Astrocyte of the spinal cord (primary cell): ENCODE results near the gene CHST13.
A peak's percentile ranks its signal among the peaks of the same experiment; 100 is the strongest.

Experiments used
- DNase-seq: peaks from one replicate; pipeline ENCODE4 v3.0.0; 2011; ENCODE audit warnings: low read depth, low spot score
- H3K4me3 ChIP-seq: 2 replicates; pipeline ENCODE4 v1.5.1; 2011; ENCODE audit warnings: low read depth, mild to moderate bottlenecking, low read length, moderate library complexity
- in situ Hi-C: cut with HindIII; loops from 2 replicates; pipeline ENCODE4 v1.10.0; 2017; ENCODE audit warnings: low sequenced_read_pairs
- TF ChIP-seq, protein P1 (sequence below): IDR thresholded peaks from 2 replicates; pipeline ENCODE4 v1.5.1; 2012; ENCODE audit warnings: low read depth, mild to moderate bottlenecking, low read length, inconsistent platforms

CHST13 gene, protein sequence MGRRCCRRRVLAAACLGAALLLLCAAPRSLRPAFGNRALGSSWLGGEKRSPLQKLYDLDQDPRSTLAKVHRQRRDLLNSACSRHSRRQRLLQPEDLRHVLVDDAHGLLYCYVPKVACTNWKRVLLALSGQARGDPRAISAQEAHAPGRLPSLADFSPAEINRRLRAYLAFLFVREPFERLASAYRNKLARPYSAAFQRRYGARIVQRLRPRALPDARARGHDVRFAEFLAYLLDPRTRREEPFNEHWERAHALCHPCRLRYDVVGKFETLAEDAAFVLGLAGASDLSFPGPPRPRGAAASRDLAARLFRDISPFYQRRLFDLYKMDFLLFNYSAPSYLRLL

GRCh38 chr3:126523745-126524428, at the start of gene CHST13:
TSS of gene CHST13 (plus strand) at chr3:126524155. CDS start at chr3:126524333, 178 bp downstream.
- TF ChIP-seq, protein P1, sequence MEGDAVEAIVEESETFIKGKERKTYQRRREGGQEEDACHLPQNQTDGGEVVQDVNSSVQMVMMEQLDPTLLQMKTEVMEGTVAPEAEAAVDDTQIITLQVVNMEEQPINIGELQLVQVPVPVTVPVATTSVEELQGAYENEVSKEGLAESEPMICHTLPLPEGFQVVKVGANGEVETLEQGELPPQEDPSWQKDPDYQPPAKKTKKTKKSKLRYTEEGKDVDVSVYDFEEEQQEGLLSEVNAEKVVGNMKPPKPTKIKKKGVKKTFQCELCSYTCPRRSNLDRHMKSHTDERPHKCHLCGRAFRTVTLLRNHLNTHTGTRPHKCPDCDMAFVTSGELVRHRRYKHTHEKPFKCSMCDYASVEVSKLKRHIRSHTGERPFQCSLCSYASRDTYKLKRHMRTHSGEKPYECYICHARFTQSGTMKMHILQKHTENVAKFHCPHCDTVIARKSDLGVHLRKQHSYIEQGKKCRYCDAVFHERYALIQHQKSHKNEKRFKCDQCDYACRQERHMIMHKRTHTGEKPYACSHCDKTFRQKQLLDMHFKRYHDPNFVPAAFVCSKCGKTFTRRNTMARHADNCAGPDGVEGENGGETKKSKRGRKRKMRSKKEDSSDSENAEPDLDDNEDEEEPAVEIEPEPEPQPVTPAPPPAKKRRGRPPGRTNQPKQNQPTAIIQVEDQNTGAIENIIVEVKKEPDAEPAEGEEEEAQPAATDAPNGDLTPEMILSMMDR, result no peak
- H3K4me3 ChIP-seq, result peak within 1 kb of the TSS; percentile 18
- in situ Hi-C loops, result no loop called here
- DNase-seq, result peak; percentile 8

GRCh38 chr3:126474498-126475412, 49.2 kb upstream of the CHST13 start:
- in situ Hi-C loops, result no loop called here
- TF ChIP-seq, protein P1, result no peak
- DNase-seq, result peak; percentile 51
- H3K4me3 ChIP-seq, result peak overlapping the region; percentile 78

DNA sequence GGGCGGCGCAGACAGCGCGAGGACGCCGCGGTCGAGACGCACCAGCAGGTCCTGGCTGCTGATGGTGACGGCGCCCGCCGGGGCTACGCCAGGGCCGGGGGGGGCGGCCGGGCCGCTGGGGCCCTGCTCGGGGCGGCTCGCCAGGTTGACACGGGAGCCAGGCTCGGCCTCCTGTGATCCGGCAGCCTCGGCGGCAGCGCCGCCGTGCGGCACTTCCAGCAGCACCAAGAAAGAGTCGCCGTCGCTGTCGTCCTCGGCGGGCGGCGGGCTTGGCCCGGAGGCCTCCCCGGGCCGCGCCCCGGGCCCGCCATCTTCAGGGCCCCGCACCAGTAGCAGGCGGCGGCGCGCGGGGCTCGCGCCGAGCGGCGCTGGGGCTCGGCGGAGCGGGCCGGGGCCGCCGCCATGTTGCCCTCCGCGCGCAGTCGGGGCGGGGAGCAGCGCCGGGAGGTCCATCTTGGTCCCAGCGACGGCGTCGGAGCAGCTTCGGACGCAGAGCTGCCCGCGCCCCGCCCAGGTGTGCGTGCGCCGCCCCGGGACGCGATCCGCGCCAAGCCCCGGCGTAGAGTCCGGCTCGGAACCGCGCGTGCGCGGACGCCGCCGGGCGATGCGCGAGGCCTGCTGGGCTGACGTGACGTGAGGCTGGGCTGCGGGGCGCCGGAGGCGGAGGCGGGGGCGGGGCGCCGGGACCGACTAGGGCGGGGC, 48.4 kb upstream of the CHST13 start, which contains the start of gene ZXDC:
Gene ZXDC, minus strand, starts transcription at position 479 of the 702 bp plus-strand sequence. Its CDS starts 26 bp downstream, at position 453.
- peak; percentile 91 for DNase-seq
- TF ChIP-seq, protein P1, result peak; percentile 48
- in situ Hi-C loops, result no loop called here
- peak within 1 kb of the TSS; percentile 78 for H3K4me3 ChIP-seq

DNA sequence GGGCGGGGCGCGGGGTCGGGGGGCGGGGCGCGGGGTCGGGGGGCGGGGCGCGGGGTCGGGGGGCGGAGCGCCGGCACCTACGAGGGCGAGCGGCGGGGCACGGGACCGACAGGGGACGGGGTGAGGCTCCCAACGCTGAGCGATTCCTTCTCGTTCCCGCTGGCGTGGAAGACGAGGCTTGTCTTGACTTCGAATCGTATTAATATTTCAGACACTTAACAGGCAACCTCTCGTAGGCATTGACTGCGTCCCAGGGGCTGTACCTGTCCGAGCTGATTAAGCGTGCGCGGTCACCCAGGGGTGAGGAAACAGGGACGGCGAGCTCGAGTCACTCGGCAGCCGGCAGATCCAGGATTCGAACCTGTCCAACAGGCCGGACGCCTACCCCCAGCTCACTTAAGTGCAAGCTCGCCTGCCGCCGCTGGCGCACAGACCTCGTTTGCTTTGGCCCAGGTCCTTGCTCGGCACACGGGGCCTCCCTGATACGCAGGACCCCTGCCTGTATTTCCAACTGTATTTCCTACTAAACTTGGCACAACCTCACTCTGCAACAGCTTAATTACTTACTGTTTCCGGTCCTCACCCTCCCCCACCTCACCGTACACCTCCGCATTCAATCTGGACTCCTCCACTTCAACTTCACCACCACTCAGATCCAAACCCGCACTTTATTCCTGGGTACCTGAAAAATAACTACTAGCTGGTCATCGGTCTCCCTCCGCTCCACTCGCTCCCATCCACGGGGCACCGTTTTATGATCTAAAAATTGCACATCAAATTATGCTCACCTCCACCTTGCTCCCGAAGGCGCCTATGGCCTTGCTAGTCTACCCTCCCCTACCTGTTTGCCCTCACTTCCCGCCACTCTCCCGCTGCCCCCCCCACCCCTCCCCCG, 47.5 kb upstream of the CHST13 start:
- peak overlapping the region; percentile 62 for H3K4me3 ChIP-seq
- TF ChIP-seq, protein P1, result no peak
- in situ Hi-C loops, result no loop called here
- peak; percentile 24 for DNase-seq

DNA sequence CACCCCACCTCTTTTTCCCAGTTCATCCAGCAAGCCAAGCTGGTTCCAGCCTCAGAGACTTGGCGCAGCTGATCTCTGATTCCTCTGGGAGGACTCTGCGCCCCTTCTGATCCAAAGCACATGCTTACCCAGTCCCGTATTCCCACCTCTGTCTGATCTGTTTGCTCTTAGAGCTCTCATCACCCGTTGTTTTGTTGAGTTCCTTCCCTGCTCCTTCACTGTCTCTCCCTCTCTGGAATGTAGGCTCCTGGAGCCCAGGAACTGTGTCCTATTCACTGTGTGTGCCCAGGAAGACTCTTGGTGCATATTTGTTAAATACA, 46.9 kb upstream of the CHST13 start:
- in situ Hi-C loops, result no loop called here
- no peak for DNase-seq
- TF ChIP-seq, protein P1, result no peak
- no peak overlapping the region for H3K4me3 ChIP-seq
